ENCODE data around the gene EXT2. TPM values are rescaled to one million over a fixed set of nuclear protein-coding genes. Genes with fewer than 3 reads are reported as not detected.

The EXT2 gene
- total and polyA plus RNA-seq, 10 of the 15 experiments (the other 5 are each of a cell fraction or from before 2014, with no cell fraction given) = 3.8 to 31.4 (median 17.9) TPM

DNA sequence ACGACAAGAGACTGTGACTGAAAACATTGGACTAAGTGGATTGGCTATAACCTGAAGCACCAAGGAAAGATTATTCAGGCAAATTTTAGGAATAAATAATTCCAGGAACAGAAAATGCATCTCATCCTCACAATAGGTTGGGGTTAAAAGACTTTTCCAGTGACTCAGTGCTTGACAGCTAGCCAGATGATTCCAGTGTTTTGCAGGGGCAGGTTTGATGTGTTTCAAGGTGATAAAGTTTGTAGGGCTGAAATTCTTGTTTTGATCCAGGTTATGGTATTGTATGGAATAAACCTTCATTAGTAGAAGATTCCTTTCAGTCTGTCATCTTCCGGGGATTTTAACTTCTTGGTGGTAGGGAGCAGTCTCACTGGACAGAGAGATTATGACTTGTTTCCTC is 2.3 kb downstream of the EXT2 start:
- H3K4me3 ChIP-seq = no peak overlapping the region
- FAIRE-seq (no peak), DNase-seq (ENCODE audit: low read depth, low spot score) (no peak), ATAC-seq (no peak)
- TF ChIP-seq, protein P1, sequence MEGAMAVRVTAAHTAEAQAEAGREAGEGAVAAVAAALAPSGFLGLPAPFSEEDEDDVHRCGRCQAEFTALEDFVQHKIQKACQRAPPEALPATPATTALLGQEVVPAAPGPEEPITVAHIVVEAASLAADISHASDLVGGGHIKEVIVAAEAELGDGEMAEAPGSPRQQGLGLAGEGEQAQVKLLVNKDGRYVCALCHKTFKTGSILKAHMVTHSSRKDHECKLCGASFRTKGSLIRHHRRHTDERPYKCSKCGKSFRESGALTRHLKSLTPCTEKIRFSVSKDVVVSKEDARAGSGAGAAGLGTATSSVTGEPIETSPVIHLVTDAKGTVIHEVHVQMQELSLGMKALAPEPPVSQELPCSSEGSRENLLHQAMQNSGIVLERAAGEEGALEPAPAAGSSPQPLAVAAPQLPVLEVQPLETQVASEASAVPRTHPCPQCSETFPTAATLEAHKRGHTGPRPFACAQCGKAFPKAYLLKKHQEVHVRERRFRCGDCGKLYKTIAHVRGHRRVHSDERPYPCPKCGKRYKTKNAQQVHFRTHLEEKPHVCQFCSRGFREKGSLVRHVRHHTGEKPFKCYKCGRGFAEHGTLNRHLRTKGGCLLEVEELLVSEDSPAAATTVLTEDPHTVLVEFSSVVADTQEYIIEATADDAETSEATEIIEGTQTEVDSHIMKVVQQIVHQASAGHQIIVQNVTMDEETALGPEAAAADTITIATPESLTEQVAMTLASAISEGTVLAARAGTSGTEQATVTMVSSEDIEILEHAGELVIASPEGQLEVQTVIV (IDR thresholded peaks at IDR 0.05; ENCODE audit: borderline replicate concordance, partially characterized antibody) = no peak
- TF ChIP-seq ZNF384 (IDR thresholded peaks at IDR 0.05; ENCODE audit: borderline replicate concordance, low read depth, low read length) = no peak
- TF ChIP-seq STAT1 (conservative IDR thresholded peaks at IDR 0.05) = no peak
- no peak for TF ChIP-seq SUPT20H (IDR thresholded peaks at IDR 0.05; ENCODE audit: borderline replicate concordance, control insufficient read depth, low read depth, low read length)
- no peak overlapping the region for H3K4me2 ChIP-seq (ENCODE audit: control insufficient read depth, insufficient read depth)
- ChIA-PET POLR2A (no interaction called here), SMC1A (ENCODE audit: uncharacterized antibody, unreplicated experiment) (no interaction called here), RAD21 (ENCODE audit: unreplicated experiment) (interaction anchor here (0.7 to 1.6 kb wide), 2 partner anchors 14 to 22 kb away, joined by 3 read pairs; no protein-coding TSS in a partner anchor), CTCF (interaction anchor here (1.4 kb wide), 1 partner anchor 31 kb away, joined by 3 read pairs; the partner anchor contains the start of gene ACCS)
- in situ Hi-C loops (cut with MboI) (no loop called here), intact Hi-C loops (cut with micrococcal nuclease; ENCODE audit: unreplicated experiment) (loop anchor here (10.0 kb wide), 1 partner anchor 527 kb away; no protein-coding TSS in a partner anchor)
- BruUV-seq (replicated peaks) = no TSS peak
- no peaks in the 10 kb centered on the region; the same call in none of the 2 replicates for H3K79me2 ChIP-seq (ENCODE audit: control insufficient read depth, insufficient read depth, low read length)
- H3K9ac ChIP-seq (ENCODE audit: control insufficient read depth, insufficient read depth, low read length) = no peak overlapping the region
- no peaks in the 10 kb centered on the region for H3K36me3 ChIP-seq (ENCODE audit: control insufficient read depth in 2 of 2, insufficient read depth in 2 of 2, low read length in 1 of 2)
- H3K27me3 ChIP-seq (replicated peaks in 1 of 2; ENCODE audit: control insufficient read depth in 2 of 2, insufficient read depth in 2 of 2, low read length in 1 of 2) = no peaks in the 10 kb centered on the region; a peak in 1 of 4 replicates
- no peaks in the 10 kb centered on the region; the same call in 1 of the 2 replicates for H3K4me1 ChIP-seq (ENCODE audit: control insufficient read depth, insufficient read depth, low read length)
- H3K9me3 ChIP-seq (replicated peaks; ENCODE audit: control insufficient read depth, insufficient read depth, low read length) = no peaks in the 10 kb centered on the region
- no peak overlapping the region for H3K27ac ChIP-seq (ENCODE audit: control insufficient read depth, insufficient read depth)
- no peak overlapping the region for H2AFZ ChIP-seq (ENCODE audit: control insufficient read depth, low read depth, low read length)
- WGBS (ENCODE audit: insufficient coverage, insufficient replicate concordance, low lambda C conversion rate, missing lambda C conversion rate) = 96% methylated on average over 2 of the region's 2 CpGs
- H4K20me1 ChIP-seq (ENCODE audit: control insufficient read depth, insufficient read depth) = no peaks in the 10 kb centered on the region

Data from GM12878 (cell line).